HuH-7.5 (cell line): ENCODE measurements around the gene TMEM129.

ENCODE experiments used
- DNase-seq: peaks from one replicate; pipeline ENCODE4 v3.0.0; 2011; ENCODE audit warnings: low spot score

TMEM129 gene

GRCh38 chr4:1744552-1744951 lies 23.4 kb upstream of the TMEM129 start:
- no peak for DNase-seq

GRCh38 chr4:1743975-1744374 lies 22.9 kb upstream of the TMEM129 start:
- no peak for DNase-seq

GRCh38 chr4:1743551-1743950 lies 22.4 kb upstream of the TMEM129 start:
- no peak for DNase-seq

GRCh38 chr4:1741208-1741607 lies 20.1 kb upstream of the TMEM129 start:
- DNase-seq = no peak

- no peak for DNase-seq
Observed at GRCh38 chr4:1740021-1740545, 19.0 kb upstream of the TMEM129 start.

- DNase-seq = no peak
Observed at GRCh38 chr4:1739358-1739757, 18.2 kb upstream of the TMEM129 start.

GRCh38 chr4:1738410-1738809 lies 17.3 kb upstream of the TMEM129 start:
- DNase-seq = no peak

- DNase-seq = no peak
Observed at GRCh38 chr4:1737666-1738065, 16.5 kb upstream of the TMEM129 start.

GRCh38 chr4:1736812-1737211 lies 15.7 kb upstream of the TMEM129 start:
- DNase-seq = no peak

GRCh38 chr4:1735215-1735614 lies 14.1 kb upstream of the TMEM129 start:
- no peak for DNase-seq

- DNase-seq = no peak
Observed at GRCh38 chr4:1732911-1733310, 11.8 kb upstream of the TMEM129 start.

GRCh38 chr4:1731180-1731579 lies 10.1 kb upstream of the TMEM129 start:
- no peak for DNase-seq

- DNase-seq = no peak
Observed at GRCh38 chr4:1730532-1731135, 9.5 kb upstream of the TMEM129 start.

GRCh38 chr4:1728061-1728980 lies 7.2 kb upstream of the TMEM129 start:
- DNase-seq = no peak

- no peak for DNase-seq
Observed at GRCh38 chr4:1727117-1728031, 6.3 kb upstream of the TMEM129 start.

- peak; percentile 95 for DNase-seq
Observed at GRCh38 chr4:1726146-1726934, 5.2 kb upstream of the TMEM129 start.

- DNase-seq = no peak
Observed at GRCh38 chr4:1725521-1725920, 4.4 kb upstream of the TMEM129 start.

GRCh38 chr4:1723131-1723801 lies 2.1 kb upstream of the TMEM129 start:
- no peak for DNase-seq

GRCh38 chr4:1722551-1723118 lies 1.5 kb upstream of the TMEM129 start:
- no peak for DNase-seq
